ENCODE data around the gene DRD2.

- no peak for TF ChIP-seq CTCF (IDR thresholded peaks at IDR 0.05)
- TF ChIP-seq POLR2A (IDR thresholded peaks at IDR 0.05) = no peak
These were observed 111.1 kb downstream of the DRD2 start for GRCh38 chr11:113363996-113364641.

All from body of pancreas (tissue), 4 donors.